HCT116 (cell line): Measurements from ENCODE around the gene ONECUT3. TPM values are rescaled to one million over a fixed set of nuclear protein-coding genes. Genes with fewer than 3 reads are reported as not detected.

Source experiments
- ATAC-seq: fragments of 200-7000 bp; cut with Tn5 transposase; 2 replicates; pipeline ENCODE4 v1.9.1; 2020; ENCODE audit warnings: mild to moderate bottlenecking, moderate library complexity
- BruUV-seq: library from RNA; stranded (reverse); fragments of 400-500 nt; replicated peaks from 2 replicates; lab custom pipeline; 2021; lab: Mats Ljungman, UMichigan
- CTCF ChIA-PET: fragments of 300-600 bp; sonication (Branson Sonifier 250); formaldehyde crosslinking; loops from one replicate; lab custom pipeline; 2021; ENCODE audit warnings: antibody characterized with exemption; lab: Charles Lee
- POLR2A ChIA-PET: fragments of 300-600, 350-600 bp; sonication (Branson Sonifier 250); formaldehyde crosslinking; loops from one replicate; lab custom pipeline; 2021; ENCODE audit warnings: antibody characterized with exemption; lab: Charles Lee
- RAD21 ChIA-PET, 2 experiments: fragments of 300-600 bp; sonication (Branson Sonifier 250); formaldehyde crosslinking; loops; one replicate each; lab custom pipeline; 2023; ENCODE audit warnings: low total read pairs in 2 of 2; ENCODE audit not compliant: uncharacterized antibody in 2 of 2, unreplicated experiment in 2 of 2, low non-redundant PET in 1 of 2; lab: Charles Lee
- DNase-seq: peaks from one replicate; pipeline ENCODE4 v3.0.0-alpha.2; 2010; ENCODE audit warnings: low read depth, low spot score
- H2AFZ ChIP-seq: fragments of 200-600 bp; shearing (Covaris generic), sonication (generic); 2 replicates; pipeline ENCODE4 v1.6.1; 2017; ENCODE audit warnings: low read depth, mixed run types, mixed read lengths, antibody characterized with exemption, low read length; ENCODE audit not compliant: poor library complexity, severe bottlenecking
- H3K27ac ChIP-seq: 2 replicates; pipeline ENCODE4 v1.5.1; 2012; ENCODE audit warnings: low read depth, low read length
- H3K27me3 ChIP-seq: fragments of 200-600 bp; sonication (generic); 2 replicates; pipeline ENCODE4 v1.6.1; 2016; ENCODE audit warnings: mixed run types, low read length, mixed read lengths; ENCODE audit not compliant: insufficient read depth
- H3K36me3 ChIP-seq, 2 experiments: fragments of 200-500 bp in 1 of 2; fragments of 200-600 bp in 1 of 2; sonication (Bioruptor generic) in 1 of 2; sonication (generic) in 1 of 2; 2 replicates each; pipeline versions ENCODE4 v1.5.1 to v1.6.1; 2014 to 2016; ENCODE audit warnings: low read length in 2 of 2, inconsistent platforms in 1 of 2, mixed read lengths in 1 of 2, mixed run types in 1 of 2; ENCODE audit not compliant: insufficient read depth in 2 of 2, control insufficient read depth in 1 of 2
- H3K4me1 ChIP-seq, 2 experiments: fragments of 200-600 bp in 1 of 2; sonication (generic) in 1 of 2; 2 replicates each; pipeline versions ENCODE4 v1.5.1 to v1.6.1; 2012 to 2017; ENCODE audit warnings: low read length in 2 of 2, inconsistent platforms in 1 of 2, mild to moderate bottlenecking in 1 of 2, mixed read lengths in 1 of 2, mixed run types in 1 of 2, moderate library complexity in 1 of 2; ENCODE audit not compliant: insufficient read depth in 2 of 2, control insufficient read depth in 1 of 2
- H3K4me2 ChIP-seq: fragments of 200-600 bp; sonication (generic); 2 replicates; pipeline ENCODE4 v1.6.1; 2017; ENCODE audit warnings: mixed run types, low read length, mixed read lengths
- H3K4me3 ChIP-seq, 2 experiments: fragments of 200-600 bp in 1 of 2; sonication (generic) in 1 of 2; replicated peaks in 1 of 2; 2 replicates each; pipeline ENCODE4 v1.5.1; 2011 to 2016; ENCODE audit warnings: low read length in 2 of 2, control low read depth in 1 of 2, low read depth in 1 of 2, mild to moderate bottlenecking in 1 of 2, mixed read lengths in 1 of 2, mixed run types in 1 of 2
- H3K79me2 ChIP-seq: fragments of 200-600 bp; sonication (generic); 2 replicates; pipeline ENCODE4 v1.6.1; 2017; ENCODE audit warnings: mild to moderate bottlenecking, mixed run types, low read length, moderate library complexity, mixed read lengths; ENCODE audit not compliant: insufficient read depth
- H3K9ac ChIP-seq: fragments of 200-600 bp; sonication (generic); 2 replicates; pipeline ENCODE4 v1.6.1; 2016; ENCODE audit warnings: low read length, mixed read lengths
- H3K9me2 ChIP-seq: fragments of 200-600 bp; sonication (generic), shearing (Covaris generic); 2 replicates; pipeline ENCODE4 v1.6.1; 2017; ENCODE audit warnings: mixed run types, mild to moderate bottlenecking, moderate library complexity; ENCODE audit not compliant: insufficient read depth
- H3K9me3 ChIP-seq, 2 experiments: fragments of 200-500 bp in 1 of 2; fragments of 200-600 bp in 1 of 2; sonication (Bioruptor generic) in 1 of 2; sonication (generic) in 1 of 2; 2 replicates each; pipeline ENCODE4 v1.6.1; 2014 to 2017; ENCODE audit warnings: low read length in 2 of 2, mixed read lengths in 2 of 2, inconsistent platforms in 1 of 2, low read depth in 1 of 2, mild to moderate bottlenecking in 1 of 2, mixed run types in 1 of 2, moderate library complexity in 1 of 2; ENCODE audit not compliant: control insufficient read depth in 1 of 2, insufficient read depth in 1 of 2
- H4K20me1 ChIP-seq: fragments of 200-600 bp; sonication (generic), shearing (Covaris generic); 2 replicates; pipeline ENCODE4 v1.6.1; 2017; ENCODE audit warnings: mixed run types, mild to moderate bottlenecking, moderate library complexity; ENCODE audit not compliant: insufficient read depth
- ATF3 ChIP-seq: IDR thresholded peaks from 2 replicates; pipeline ENCODE4 v1.6.1; 2012
- CTCF ChIP-seq, 3 experiments: fragments of 200-600 bp in 1 of 3; sonication (generic) in 1 of 3; IDR thresholded peaks in 2 of 3; conservative IDR thresholded peaks in 1 of 3; 2 replicates each; pipeline ENCODE4 v1.5.1; 2012 to 2017; ENCODE audit warnings: low read depth in 2 of 3, low read length in 2 of 3, antibody characterized with exemption in 1 of 3, borderline replicate concordance in 1 of 3, control low read depth in 1 of 3, mild to moderate bottlenecking in 1 of 3, mixed read lengths in 1 of 3, mixed run types in 1 of 3, moderate library complexity in 1 of 3; ENCODE audit not compliant: insufficient read depth in 1 of 3
- JUND ChIP-seq: IDR thresholded peaks from 2 replicates; pipeline ENCODE4 v1.6.1; 2012
- POLR2A ChIP-seq: IDR thresholded peaks from 2 replicates; pipeline ENCODE4 v1.7.0; 2011; ENCODE audit warnings: borderline replicate concordance; ENCODE audit not compliant: insufficient read depth, insufficient read length; ENCODE audit errors: extremely low read depth
- POLR2AphosphoS5 ChIP-seq: IDR thresholded peaks from 2 replicates; pipeline ENCODE4 v1.6.1; 2011; ENCODE audit warnings: mild to moderate bottlenecking, low read depth, low read length, moderate library complexity
- RAD21 ChIP-seq: IDR thresholded peaks from 2 replicates; pipeline ENCODE4 v1.6.1; 2012; ENCODE audit warnings: low read depth, mild to moderate bottlenecking
- SP1 ChIP-seq: IDR thresholded peaks from 2 replicates; pipeline ENCODE4 v1.6.1; 2012; ENCODE audit warnings: low read depth
- YY1 ChIP-seq: IDR thresholded peaks from 2 replicates; pipeline ENCODE4 v1.6.1; 2011; ENCODE audit warnings: low read length, low read depth, moderate library complexity, mild to moderate bottlenecking; ENCODE audit not compliant: insufficient replicate concordance; ENCODE audit errors: extremely low read depth
- intact Hi-C: fragments of 100-400 bp; cut with micrococcal nuclease; formaldehyde crosslinking; loops from 2 replicates; pipeline ENCODE4 v1.10.0; 2022
- total RNA-seq: library from RNA; stranded (reverse); gene quantifications from one replicate; pipeline ENCODE4 v1.2.1, GENCODE V29; 2021; ENCODE audit not compliant: unreplicated experiment

Gene ONECUT3
- total RNA-seq, 1 experiment from 2014 or later = 22.1 TPM

GRCh38 chr19:1812426-1813191 is 59.3 kb downstream of the ONECUT3 start:
- Histone ChIP-seq H3K4me2 (peak overlapping the region; percentile 92), H3K27me3 (no peaks in the 10 kb centered on the region), H3K9me2 (no peaks in the 10 kb centered on the region)
- TF ChIP-seq RAD21 = peak; percentile 96
- TF ChIP-seq SP1 = peak; percentile 24; the same call in 1 of the 2 replicates
- TF ChIP-seq CTCF (IDR thresholded peaks at IDR 0.05 in 2 of 3, conservative IDR thresholded peaks at IDR 0.05 in 1 of 3; ENCODE audit: borderline replicate concordance in 1 of 3, insufficient read depth in 1 of 3, low read depth in 2 of 3, low read length in 2 of 3) = peak in 2 of 3 experiments; percentile 85 to 90; a peak in 5 of 6 replicates
- no peak for TF ChIP-seq JUND
- TF ChIP-seq ATF3 = no peak
- peak; percentile 47 for TF ChIP-seq YY1
- TF ChIP-seq POLR2A = peak; percentile 22
- peak; percentile 44 for TF ChIP-seq POLR2AphosphoS5
- TF ChIP-seq, all 23 proteins: peak for 6
- H3K4me1 ChIP-seq = peaks cover 20 to 38% of the 10 kb centered on the region in 2 experiments
- POLR2A ChIA-PET = no interaction called here
- H3K4me3 ChIP-seq = peak overlapping the region; percentile 56 to 61
- CTCF ChIA-PET = interaction anchor here (1.0 to 1.9 kb wide), 3 partner anchors 13 to 23 kb away, joined by 3 to 9 read pairs (median 3); no protein-coding TSS in a partner anchor
- DNase-seq = peak; percentile 95
- peak overlapping the region; percentile 78 for H2AFZ ChIP-seq
- no peaks in the 10 kb centered on the region for H3K79me2 ChIP-seq
- intact Hi-C loops = loop anchor here (2.0 to 10.0 kb wide), 3 partner anchors 140 to 208 kb away; partner anchors contain the start of gene UQCR11
- H3K9me3 ChIP-seq = no peaks in the 10 kb centered on the region
- no peaks in the 10 kb centered on the region for H4K20me1 ChIP-seq
- RAD21 ChIA-PET = no interaction called here
- H3K36me3 ChIP-seq = peaks cover under 1 to 2% of the 10 kb centered on the region in 2 experiments; a peak in 2 of 4 replicates
- H3K9ac ChIP-seq = peak overlapping the region; percentile 49
- H3K27ac ChIP-seq = peak overlapping the region; percentile 79
- ATAC-seq = peak; percentile 86
- BruUV-seq = no TSS peak
